Stimulated activated effector memory CD8-positive, alpha-beta T cell treated with anti-CD3 and anti-CD28 coated beads, Interleukin-12 subunit alpha, Interleukin-12 subunit beta, amount 100 ng/mL, for 72 hours (primary cell): Measurements from ENCODE around the gene INPP5A.

Experiments used
- ATAC-seq: fragments of 150-1000 bp; cut with Tn5 transposase; 2 replicates; pipeline ENCODE4 v1.10.0; 2021
- DNase-seq, 2 donors: peaks; one replicate each; pipeline ENCODE4 v3.0.0; 2021 to 2022; ENCODE audit warnings: low spot score in 2 of 2
- H3K27ac Mint-ChIP-seq: one replicate; pipeline ENCODE4 v1.8.0; 2022; ENCODE audit warnings: mild to moderate bottlenecking, mixed read lengths
- H3K36me3 Mint-ChIP-seq: one replicate; pipeline ENCODE4 v1.8.0; 2022; ENCODE audit warnings: mild to moderate bottlenecking, mixed read lengths
- H3K4me1 Mint-ChIP-seq: one replicate; pipeline ENCODE4 v1.8.0; 2022; ENCODE audit warnings: mixed read lengths
- H3K4me3 Mint-ChIP-seq: one replicate; pipeline ENCODE4 v1.8.0; 2022; ENCODE audit warnings: mild to moderate bottlenecking, mixed read lengths
- H3K9me3 Mint-ChIP-seq: one replicate; pipeline ENCODE4 v1.8.0; 2022; ENCODE audit warnings: mixed read lengths

Gene INPP5A

DNA sequence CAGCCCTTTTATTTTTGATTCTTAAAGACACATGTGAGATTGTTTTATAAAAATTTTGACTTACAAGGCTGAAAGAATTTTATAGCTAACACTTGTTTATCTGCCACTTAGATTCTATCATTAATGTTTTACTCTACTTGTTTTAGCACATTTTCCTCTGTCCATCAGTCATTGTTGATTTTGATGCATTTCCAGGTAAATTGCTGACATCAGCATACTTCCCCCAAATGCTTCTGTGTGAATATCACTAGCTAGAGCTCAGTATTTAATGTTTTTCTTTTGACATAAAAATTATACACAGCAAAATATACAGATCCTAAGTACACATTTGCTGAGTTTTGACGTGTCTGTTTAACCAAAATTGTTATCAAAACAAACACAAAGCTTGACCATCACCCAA lies 43.0 kb downstream of the INPP5A start:
- H3K36me3 Mint-ChIP-seq: peaks cover 7% of the 10 kb centered on the region
- ATAC-seq (no peak), DNase-seq (no peak)
- H3K4me3 Mint-ChIP-seq: no peak overlapping the region
- peaks cover 37% of the 10 kb centered on the region for H3K4me1 Mint-ChIP-seq
- no peak overlapping the region for H3K27ac Mint-ChIP-seq
- H3K9me3 Mint-ChIP-seq: no peaks in the 10 kb centered on the region

GRCh38 chr10:132582137-132582536 lies 44.5 kb downstream of the INPP5A start:
- no peak overlapping the region for H3K4me3 Mint-ChIP-seq
- DNase-seq (no peak), ATAC-seq (no peak)
- H3K36me3 Mint-ChIP-seq: peaks cover 6% of the 10 kb centered on the region
- H3K27ac Mint-ChIP-seq: no peak overlapping the region
- peaks cover 40% of the 10 kb centered on the region for H3K4me1 Mint-ChIP-seq
- H3K9me3 Mint-ChIP-seq: no peaks in the 10 kb centered on the region

DNA sequence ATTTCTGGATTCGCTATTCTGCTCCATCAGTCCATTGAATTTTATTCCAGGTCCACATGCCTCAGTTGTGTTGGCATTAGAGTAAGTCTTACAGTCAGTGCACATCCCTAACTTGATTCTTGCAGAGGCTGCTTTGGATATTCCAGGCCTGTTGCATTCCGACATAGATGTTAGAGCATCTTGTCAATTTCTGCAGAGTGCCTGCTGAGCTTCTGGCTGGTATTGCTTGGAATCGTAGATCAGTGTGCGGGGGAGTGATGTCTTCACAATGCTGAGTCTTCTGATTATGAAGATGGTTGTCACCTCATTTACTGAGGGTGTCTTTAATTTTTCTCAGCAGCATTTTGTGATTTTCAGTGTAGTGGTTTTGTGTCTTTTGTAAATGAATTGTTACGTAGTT lies 45.2 kb downstream of the INPP5A start:
- DNase-seq (no peak), ATAC-seq (no peak)
- Mint-ChIP-seq H3K4me3 (no peak overlapping the region), H3K4me1 (peaks cover 42% of the 10 kb centered on the region), H3K27ac (no peak overlapping the region), H3K36me3 (peaks cover 6% of the 10 kb centered on the region), H3K9me3 (no peaks in the 10 kb centered on the region)

GRCh38 chr10:132583456-132583855 lies 45.9 kb downstream of the INPP5A start:
- Mint-ChIP-seq H3K4me1 (peaks cover 43% of the 10 kb centered on the region), H3K4me3 (no peak overlapping the region), H3K36me3 (peaks cover 4% of the 10 kb centered on the region), H3K9me3 (no peaks in the 10 kb centered on the region), H3K27ac (no peak overlapping the region)
- DNase-seq (no peak), ATAC-seq (no peak)

DNA sequence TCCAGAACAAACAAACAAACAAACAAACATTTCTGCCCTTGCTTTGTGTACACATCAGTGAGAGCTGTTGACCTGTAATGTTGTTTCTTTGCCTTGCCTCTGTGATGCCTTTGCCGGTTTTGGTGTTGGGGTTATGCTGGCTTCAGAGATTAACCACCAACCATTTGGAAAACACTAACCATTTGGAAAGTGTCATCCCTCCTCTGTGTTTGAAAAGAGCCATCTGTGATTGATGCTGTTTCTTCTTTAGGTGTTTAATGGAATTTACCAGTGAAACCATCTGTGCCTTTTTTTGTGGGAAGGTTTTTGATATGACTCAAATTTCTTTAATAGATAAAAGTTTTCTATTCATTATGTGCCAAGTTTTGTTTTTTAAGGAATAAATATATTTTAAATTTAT lies 46.5 kb downstream of the INPP5A start:
- H3K4me1 Mint-ChIP-seq: peaks cover 43% of the 10 kb centered on the region
- DNase-seq (no peak), ATAC-seq (no peak)
- H3K27ac Mint-ChIP-seq: no peak overlapping the region
- peaks cover 7% of the 10 kb centered on the region for H3K36me3 Mint-ChIP-seq
- no peak overlapping the region for H3K4me3 Mint-ChIP-seq
- no peaks in the 10 kb centered on the region for H3K9me3 Mint-ChIP-seq

GRCh38 chr10:132585732-132586722 lies 48.4 kb downstream of the INPP5A start:
- no peak overlapping the region for H3K27ac Mint-ChIP-seq
- H3K4me1 Mint-ChIP-seq: peaks cover 56% of the 10 kb centered on the region
- no peak for ATAC-seq
- H3K4me3 Mint-ChIP-seq: no peak overlapping the region
- no peaks in the 10 kb centered on the region for H3K9me3 Mint-ChIP-seq
- H3K36me3 Mint-ChIP-seq: peaks cover 14% of the 10 kb centered on the region
- DNase-seq: no peak

GRCh38 chr10:132586739-132587138 lies 49.2 kb downstream of the INPP5A start:
- Mint-ChIP-seq H3K4me1 (peaks cover 57% of the 10 kb centered on the region), H3K36me3 (peaks cover 16% of the 10 kb centered on the region), H3K9me3 (no peaks in the 10 kb centered on the region), H3K4me3 (no peak overlapping the region), H3K27ac (no peak overlapping the region)
- ATAC-seq (no peak), DNase-seq (no peak)

- Mint-ChIP-seq H3K4me3 (no peak overlapping the region), H3K27ac (no peak overlapping the region), H3K4me1 (peaks cover 58% of the 10 kb centered on the region), H3K36me3 (peaks cover 16% of the 10 kb centered on the region), H3K9me3 (no peaks in the 10 kb centered on the region)
- DNase-seq: no peak
- no peak for ATAC-seq
Measured at GRCh38 chr10:132587175-132587574, 49.6 kb downstream of the INPP5A start.

DNA sequence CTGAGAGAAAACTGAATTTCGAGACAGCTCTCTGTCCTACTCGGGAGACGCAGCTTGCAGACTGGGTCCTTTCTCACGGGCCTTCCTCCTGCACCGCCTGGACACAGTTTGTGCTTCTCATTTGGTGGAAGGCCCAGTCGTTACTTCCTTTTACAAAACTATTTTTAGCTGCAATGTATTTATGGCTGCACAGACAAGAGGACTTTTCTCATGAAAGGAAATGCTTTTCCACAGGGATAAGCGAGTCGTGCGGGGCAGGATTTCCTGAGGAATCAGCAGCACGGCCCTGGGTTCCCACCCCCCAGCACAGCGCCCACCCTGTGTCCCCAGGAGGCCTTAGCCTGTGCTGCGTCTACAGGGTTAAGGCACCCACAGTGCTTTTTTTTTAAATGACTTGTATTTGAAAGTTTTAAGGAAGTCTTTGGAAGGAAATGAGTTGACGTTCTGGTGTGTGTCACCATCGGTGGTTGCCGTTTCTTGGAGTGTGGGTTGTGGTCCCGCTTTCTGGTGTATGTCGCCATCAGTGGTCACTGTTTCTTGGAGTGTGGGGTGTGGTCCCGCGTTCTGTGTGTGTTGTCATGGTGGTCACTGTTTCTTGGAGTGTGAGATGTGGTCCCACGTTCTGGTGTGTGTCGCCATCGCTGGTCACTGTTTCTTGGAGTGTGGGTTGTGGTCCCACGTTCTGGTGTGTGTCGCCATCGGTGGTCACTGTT lies 50.9 kb downstream of the INPP5A start:
- peak; percentile 73 for ATAC-seq
- peaks cover 16% of the 10 kb centered on the region for H3K36me3 Mint-ChIP-seq
- peaks cover 60% of the 10 kb centered on the region for H3K4me1 Mint-ChIP-seq
- DNase-seq: peak in 1 of 2 donors; percentile 66
- H3K4me3 Mint-ChIP-seq: no peak overlapping the region
- no peaks in the 10 kb centered on the region for H3K9me3 Mint-ChIP-seq
- H3K27ac Mint-ChIP-seq: peak overlapping the region; percentile 79

DNA sequence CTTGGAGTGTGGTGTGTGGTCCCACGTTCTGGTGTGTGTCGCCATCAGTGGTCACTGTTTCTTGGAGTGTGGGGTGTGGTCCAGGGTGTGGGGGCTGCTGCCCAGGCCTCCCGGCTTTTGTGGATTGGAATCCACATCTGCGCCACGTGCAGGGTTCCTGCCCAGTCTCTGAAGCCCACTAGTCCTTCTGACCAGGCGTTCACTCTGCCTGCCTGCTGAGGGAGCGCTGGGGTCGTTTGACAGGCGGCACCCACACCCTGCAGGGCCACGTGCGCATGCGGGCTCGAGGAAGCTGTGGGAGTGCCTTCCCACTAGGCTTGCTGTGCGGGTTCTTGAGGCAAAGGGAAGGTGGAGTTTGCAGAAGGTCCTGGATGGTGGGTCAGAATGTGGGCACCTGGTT lies 51.4 kb downstream of the INPP5A start:
- Mint-ChIP-seq H3K27ac (peak overlapping the region; percentile 79), H3K9me3 (no peaks in the 10 kb centered on the region)

GRCh38 chr10:132589681-132590080 lies 52.1 kb downstream of the INPP5A start:
- no peak for ATAC-seq
- Mint-ChIP-seq H3K9me3 (no peaks in the 10 kb centered on the region), H3K36me3 (peaks cover 16% of the 10 kb centered on the region), H3K4me3 (no peak overlapping the region), H3K4me1 (peaks cover 72% of the 10 kb centered on the region), H3K27ac (no peak overlapping the region)
- DNase-seq: no peak

More for the DNA sequence above, 51.4 kb downstream of the INPP5A start:
- H3K36me3 Mint-ChIP-seq: peaks cover 16% of the 10 kb centered on the region
- no peak for ATAC-seq
- peaks cover 65% of the 10 kb centered on the region for H3K4me1 Mint-ChIP-seq
- DNase-seq: no peak
- no peak overlapping the region for H3K4me3 Mint-ChIP-seq

GRCh38 chr10:132590094-132590751 lies 52.6 kb downstream of the INPP5A start:
- Mint-ChIP-seq H3K4me1 (peaks cover 78% of the 10 kb centered on the region), H3K9me3 (no peaks in the 10 kb centered on the region), H3K27ac (no peak overlapping the region), H3K4me3 (no peak overlapping the region), H3K36me3 (peaks cover 16% of the 10 kb centered on the region)
- ATAC-seq (no peak), DNase-seq (no peak)

DNA sequence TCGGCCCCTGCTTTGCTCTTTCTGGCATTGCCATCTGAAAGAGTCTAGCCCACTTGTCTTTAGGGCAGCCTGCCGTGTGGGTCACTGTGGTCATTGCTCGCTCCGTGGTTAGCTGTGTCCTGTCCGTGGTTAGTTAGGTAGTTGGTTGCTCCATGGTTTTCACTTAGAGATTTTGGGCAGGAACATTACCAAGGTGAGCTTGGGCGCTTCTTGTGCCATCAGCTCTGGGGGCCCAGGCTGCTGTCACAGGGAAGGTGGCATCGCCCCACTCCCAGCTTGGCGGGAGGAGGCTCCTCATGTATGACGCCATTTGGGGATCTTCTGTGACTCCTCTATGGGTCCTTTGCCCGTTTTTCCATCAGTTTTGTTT lies 53.1 kb downstream of the INPP5A start:
- Mint-ChIP-seq H3K36me3 (peaks cover 16% of the 10 kb centered on the region), H3K9me3 (no peaks in the 10 kb centered on the region), H3K4me1 (peaks cover 79% of the 10 kb centered on the region), H3K27ac (no peak overlapping the region), H3K4me3 (no peak overlapping the region)
- ATAC-seq: no peak
- no peak for DNase-seq

DNA sequence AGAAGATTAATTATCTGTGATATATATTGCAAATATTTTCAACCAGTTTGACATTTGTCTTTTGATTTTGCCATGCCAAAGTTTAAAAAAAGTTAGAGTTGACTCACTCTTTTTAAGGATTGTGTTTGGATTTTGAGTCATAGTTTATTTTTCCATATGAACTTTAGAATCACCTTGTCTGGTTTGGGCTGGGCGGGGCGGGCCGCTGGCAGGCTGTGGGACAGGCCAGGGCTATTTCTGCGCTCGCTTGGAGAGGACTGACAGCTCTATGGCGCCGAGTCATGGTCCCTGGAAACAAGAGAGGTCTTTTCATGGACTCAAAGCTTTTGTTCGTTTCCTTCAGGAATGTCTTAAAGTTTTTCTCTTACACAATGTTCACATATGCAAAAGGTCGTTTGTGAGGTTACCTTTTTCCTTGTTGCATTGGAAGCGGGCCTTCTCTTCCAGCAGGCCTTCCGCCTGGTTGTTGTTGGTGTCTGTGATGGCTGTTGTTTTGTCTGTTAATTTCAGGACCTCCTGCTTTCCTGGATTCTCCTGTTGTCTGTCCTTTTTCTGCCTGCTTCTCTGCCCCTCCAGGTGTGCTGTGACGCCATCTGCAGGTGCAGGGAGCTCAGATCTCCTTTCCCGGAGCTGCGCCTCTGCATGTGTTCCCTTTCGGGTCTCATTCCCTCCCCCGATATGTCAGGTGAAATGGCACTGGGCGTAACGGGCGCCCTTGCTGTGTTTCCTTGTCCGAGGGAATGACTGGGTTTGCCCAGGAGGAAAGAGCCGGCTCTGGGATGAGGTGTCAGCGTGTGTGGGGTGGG lies 53.8 kb downstream of the INPP5A start:
- H3K36me3 Mint-ChIP-seq: peaks cover 16% of the 10 kb centered on the region
- H3K9me3 Mint-ChIP-seq: no peaks in the 10 kb centered on the region
- H3K4me3 Mint-ChIP-seq: no peak overlapping the region
- no peak overlapping the region for H3K27ac Mint-ChIP-seq
- peaks cover 77% of the 10 kb centered on the region for H3K4me1 Mint-ChIP-seq
- ATAC-seq: no peak
- no peak for DNase-seq
